Measurements from ENCODE around the gene RSPO1.

DNA sequence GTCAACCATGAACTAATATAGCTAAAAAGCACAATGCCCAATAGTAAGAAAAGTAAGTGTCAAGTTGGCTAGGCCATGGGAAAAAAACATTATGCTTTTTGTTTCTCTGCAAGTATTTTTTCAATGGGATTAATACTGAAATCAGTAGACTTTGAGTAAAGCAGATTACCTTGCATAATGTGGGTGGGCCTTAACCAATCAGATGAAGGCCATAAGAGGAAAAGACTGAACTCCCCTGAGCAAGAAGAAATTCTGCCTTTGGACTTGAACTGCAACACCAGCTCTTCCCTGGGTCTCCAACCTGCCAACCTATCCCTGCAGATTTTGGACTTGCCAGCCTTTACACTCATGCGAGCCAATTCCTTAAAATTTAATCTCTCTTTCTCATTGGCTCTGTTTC is 6.4 kb upstream of the RSPO1 start:
- TF ChIP-seq CTCF (IDR thresholded peaks at IDR 0.05) (no peak), POLR2AphosphoS5 (IDR thresholded peaks at IDR 0.05; ENCODE audit: low read depth, low read length) (no peak)
- TF ChIP-seq, protein P1, sequence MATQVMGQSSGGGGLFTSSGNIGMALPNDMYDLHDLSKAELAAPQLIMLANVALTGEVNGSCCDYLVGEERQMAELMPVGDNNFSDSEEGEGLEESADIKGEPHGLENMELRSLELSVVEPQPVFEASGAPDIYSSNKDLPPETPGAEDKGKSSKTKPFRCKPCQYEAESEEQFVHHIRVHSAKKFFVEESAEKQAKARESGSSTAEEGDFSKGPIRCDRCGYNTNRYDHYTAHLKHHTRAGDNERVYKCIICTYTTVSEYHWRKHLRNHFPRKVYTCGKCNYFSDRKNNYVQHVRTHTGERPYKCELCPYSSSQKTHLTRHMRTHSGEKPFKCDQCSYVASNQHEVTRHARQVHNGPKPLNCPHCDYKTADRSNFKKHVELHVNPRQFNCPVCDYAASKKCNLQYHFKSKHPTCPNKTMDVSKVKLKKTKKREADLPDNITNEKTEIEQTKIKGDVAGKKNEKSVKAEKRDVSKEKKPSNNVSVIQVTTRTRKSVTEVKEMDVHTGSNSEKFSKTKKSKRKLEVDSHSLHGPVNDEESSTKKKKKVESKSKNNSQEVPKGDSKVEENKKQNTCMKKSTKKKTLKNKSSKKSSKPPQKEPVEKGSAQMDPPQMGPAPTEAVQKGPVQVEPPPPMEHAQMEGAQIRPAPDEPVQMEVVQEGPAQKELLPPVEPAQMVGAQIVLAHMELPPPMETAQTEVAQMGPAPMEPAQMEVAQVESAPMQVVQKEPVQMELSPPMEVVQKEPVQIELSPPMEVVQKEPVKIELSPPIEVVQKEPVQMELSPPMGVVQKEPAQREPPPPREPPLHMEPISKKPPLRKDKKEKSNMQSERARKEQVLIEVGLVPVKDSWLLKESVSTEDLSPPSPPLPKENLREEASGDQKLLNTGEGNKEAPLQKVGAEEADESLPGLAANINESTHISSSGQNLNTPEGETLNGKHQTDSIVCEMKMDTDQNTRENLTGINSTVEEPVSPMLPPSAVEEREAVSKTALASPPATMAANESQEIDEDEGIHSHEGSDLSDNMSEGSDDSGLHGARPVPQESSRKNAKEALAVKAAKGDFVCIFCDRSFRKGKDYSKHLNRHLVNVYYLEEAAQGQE (IDR thresholded peaks at IDR 0.05; ENCODE audit: insufficient read depth in 1 of 2, low read depth in 2 of 2, low read length in 1 of 2): no peak

Measured in Panc1 (cell line).